HK-2 (cell line): ENCODE data around the gene SLC9A1.

Experiments used
- DNase-seq: peaks from one replicate; pipeline ENCODE4 v3.0.0-alpha.2; 2018; ENCODE audit not compliant: unreplicated experiment

The SLC9A1 gene

DNA sequence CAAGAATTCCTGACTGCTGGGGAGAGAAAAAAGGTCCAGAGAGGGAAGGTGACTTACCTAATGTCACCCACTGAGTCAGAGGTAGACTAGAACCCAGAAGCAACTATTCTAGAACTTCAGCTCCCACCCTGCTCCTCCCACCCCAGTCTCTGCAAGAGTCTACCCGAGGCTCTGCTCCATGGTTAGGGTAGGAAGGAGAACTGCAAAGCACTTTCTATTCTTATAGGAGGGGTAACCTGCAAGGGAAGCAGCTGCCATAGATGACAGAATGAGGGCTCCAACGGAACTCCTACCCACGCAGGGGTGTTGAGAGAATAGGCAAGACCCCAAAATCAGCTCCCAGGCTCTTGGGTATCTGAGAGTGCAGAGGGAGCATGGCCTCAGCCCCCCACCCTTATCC lies 4.3 kb downstream of the SLC9A1 start:
- no peak for DNase-seq

DNA sequence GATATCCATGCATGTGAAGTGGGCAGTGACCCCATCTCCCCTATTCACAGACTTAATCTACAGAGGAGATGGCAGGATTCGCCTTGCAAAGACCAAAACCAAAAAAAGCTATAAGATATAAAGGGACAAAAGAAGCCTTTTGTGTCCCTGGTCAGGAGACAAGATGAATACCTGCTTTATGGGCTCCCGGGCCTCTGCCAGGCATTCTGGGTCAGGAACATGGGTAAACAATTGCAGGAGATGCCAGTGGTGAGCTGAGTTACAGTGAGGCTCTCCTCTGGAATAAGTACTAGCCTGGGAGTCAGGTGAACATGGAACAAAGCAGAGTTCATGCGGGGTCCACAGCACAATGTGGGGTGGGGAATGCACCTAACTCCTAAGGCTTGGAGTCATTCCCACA lies 4.7 kb downstream of the SLC9A1 start:
- DNase-seq: no peak

DNA sequence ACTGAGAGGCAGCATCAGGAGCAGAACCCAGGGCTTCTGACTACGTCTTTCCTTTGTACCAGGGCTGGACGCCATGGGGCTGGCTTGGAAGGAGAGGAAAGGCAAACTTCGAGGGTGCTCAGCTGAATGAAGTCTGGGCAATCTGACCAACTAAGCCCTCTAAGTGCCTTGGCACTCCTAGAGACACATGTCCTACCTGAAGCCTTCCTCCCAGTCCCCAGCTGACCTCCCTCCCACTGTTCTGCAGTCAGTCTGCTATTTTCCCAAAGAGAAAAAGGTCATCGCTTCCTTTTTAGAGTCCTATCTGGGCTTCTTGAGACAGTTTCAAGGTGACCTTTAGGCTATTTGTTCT lies 5.2 kb downstream of the SLC9A1 start:
- DNase-seq: no peak

DNA sequence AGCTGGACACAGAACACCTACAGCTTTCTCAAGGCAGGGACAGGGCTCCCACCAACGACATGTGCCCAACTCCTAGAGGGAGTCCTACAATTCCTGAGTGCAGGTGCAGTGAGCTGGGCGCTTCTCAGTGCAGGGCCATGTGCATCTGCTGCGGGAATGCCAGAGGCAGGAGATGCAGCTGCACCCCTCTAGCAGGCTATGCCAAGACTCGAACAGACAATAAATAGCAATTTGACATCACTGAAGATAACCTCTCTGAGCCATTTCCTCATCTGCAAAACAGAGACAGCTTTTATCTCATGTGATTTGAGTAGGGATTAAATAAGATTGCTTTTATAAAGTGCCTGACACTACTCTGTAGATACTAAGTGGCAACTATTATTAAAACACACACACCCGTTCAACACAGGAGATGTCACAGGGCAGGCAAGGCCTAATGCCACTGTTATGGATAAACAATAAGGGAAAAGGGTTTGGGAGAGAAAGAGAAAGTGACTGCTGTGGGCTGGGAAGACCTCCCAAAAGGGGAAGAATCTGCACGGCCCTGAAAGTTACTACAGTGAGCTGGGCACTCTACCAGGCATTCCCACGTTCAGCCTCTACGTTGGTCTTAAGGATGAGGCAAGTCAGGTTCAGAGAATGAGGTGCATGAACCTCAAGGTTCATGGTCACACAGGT lies 5.7 kb downstream of the SLC9A1 start:
- no peak for DNase-seq

DNA sequence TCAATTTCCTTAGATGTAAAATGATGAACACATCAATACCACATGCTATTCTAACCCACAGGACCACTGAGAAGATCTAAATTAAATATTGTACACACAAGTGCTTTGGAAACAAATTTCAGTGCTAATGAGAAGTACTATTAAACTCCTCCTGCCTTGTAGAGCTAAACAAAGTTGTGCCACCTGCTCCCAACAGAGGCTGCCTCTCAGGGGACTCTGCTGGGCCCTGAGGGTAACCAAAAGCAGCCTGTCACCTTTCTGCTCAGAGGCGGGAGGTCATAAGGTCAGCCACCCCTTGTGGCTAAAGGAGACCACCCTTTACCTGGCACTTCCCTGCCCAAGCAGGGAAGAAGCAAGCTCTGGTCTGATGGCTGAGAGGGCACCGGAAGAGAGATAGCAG lies 6.3 kb downstream of the SLC9A1 start:
- no peak for DNase-seq

- no peak for DNase-seq
Observed at GRCh38 chr1:27147842-27148518, 6.9 kb downstream of the SLC9A1 start.

GRCh38 chr1:27145934-27146354 lies 9.0 kb downstream of the SLC9A1 start:
- peak; percentile 72 for DNase-seq

- DNase-seq: no peak
Observed at GRCh38 chr1:27144920-27145661, 9.8 kb downstream of the SLC9A1 start.

DNA sequence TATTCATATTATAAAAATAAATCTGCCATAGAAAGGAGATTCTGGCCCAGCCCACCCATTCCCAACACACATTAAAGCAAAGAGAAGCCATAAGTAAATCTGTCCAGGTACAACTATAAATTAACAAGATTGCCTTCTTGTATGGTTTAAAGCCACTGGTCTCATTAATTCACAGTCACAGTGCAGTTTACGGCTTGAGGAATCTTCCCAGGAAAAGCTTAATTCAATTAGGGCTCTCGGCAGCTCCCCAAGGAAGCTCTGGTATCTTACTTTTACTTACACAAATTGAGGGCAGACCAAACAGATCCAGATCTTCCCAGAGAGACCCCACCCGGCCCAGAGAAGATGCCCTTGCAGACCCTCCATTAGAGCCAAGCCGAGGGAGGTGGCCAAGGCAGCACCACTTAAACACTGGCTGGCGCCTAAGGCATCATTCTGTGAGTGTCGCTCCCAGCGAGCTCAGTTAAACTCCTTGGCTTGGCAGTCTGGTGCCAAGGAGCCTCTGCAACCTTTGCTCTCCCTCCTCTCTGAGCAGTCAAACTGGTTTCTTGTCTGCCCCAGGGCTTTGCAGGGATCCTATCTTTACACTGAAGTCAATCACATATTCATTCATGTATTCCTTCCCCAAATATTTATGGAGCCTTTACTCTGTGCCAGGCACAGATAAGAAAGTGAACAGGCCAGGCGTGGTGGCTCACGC lies 10.7 kb downstream of the SLC9A1 start:
- DNase-seq: no peak

DNA sequence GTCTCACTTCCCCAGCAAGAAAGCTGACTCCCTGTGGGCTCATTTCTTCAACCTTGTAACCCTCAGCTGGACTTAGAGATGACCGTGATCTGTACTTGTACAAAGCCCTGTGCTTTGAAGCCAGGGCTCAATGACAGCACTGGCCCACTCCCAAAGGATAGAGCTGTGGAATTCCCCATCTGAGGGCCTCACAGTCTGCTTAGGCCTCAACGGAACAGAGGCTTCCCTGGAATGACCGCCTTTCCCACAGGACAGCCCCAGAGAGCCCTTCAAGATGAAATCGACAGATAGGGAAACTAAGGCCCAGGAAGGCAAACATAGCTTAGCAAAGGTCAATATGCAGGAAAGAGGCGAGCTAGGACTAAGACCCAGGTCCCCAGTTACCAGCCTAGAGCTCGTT lies 11.5 kb downstream of the SLC9A1 start:
- no peak for DNase-seq

DNA sequence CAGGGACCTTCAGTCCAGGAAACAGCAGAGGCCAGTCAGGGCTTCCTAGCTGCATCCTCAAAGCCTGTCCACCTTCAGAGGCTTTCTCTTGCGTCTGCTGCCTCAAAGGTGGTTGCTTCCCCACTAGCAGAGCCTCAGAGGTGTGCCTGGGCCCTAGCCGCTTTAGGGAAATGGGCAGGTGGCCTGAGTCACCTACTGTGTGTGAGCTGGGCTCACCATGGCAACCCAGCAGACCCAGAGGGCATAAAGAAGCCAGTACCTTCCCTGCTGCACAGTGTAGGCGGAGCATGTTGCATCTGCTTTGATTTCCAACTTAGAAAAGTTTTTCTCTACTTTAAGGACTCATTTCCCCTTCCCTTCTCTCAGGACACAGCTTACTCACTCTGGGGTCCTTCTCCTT lies 12.5 kb downstream of the SLC9A1 start:
- DNase-seq: no peak

GRCh38 chr1:27141266-27142003 lies 13.5 kb downstream of the SLC9A1 start:
- no peak for DNase-seq

- no peak for DNase-seq
Observed at GRCh38 chr1:27139980-27140379, 14.9 kb downstream of the SLC9A1 start.

DNA sequence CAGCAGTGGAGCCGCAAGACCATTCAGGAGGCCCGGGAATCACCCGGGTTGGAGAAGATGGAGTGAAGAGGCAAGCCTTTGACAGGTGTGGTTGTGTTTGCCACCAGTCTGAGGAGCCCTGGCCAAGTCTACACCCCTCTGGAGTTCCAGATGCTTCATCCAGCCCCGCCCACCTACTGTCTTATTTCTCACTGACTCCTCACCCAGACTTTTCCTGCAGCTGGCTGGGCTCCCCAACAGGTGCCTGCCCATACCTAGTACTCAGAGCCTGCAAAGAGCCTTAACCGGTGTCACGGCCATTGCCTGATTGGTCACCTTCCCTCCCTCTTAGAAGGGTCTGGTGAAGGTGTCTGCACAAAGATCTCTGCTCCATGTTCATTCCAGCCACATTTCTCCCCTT lies 16.0 kb downstream of the SLC9A1 start:
- no peak for DNase-seq

- no peak for DNase-seq
Observed at GRCh38 chr1:27138368-27138767, 16.6 kb downstream of the SLC9A1 start.

DNA sequence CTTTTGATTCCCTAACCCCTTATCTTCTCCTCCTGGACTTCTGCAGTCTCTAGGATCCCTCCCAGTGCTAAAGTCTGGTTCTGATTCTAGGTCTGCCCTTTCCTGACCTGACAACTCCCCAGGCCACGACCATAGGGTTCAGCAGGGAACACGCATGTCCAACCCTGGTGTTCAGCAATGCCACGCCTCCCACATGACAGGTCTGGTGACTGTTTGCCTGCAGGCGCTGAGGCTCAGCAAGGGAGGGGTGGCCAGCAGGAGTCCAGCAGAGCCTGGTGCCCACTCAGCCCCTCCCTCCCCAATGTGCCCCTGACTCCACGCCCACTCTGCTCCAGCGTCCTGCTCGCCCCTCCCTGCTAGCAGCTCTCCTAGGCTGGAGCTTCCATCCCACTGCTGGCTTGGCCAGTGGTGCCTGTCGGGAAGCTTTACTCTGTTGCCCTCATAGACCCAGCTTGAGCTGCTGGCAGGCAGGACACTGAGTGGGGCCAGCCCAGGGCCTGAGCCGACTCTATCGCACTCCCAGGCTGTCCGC lies 17.3 kb downstream of the SLC9A1 start:
- no peak for DNase-seq

- no peak for DNase-seq
Observed at GRCh38 chr1:27136998-27137542, 17.9 kb downstream of the SLC9A1 start.

GRCh38 chr1:27136236-27136551 lies 18.7 kb downstream of the SLC9A1 start:
- no peak for DNase-seq

GRCh38 chr1:27135541-27136235 lies 19.2 kb downstream of the SLC9A1 start:
- DNase-seq: no peak

- DNase-seq: no peak
Observed at GRCh38 chr1:27133991-27134390, 20.9 kb downstream of the SLC9A1 start.

DNA sequence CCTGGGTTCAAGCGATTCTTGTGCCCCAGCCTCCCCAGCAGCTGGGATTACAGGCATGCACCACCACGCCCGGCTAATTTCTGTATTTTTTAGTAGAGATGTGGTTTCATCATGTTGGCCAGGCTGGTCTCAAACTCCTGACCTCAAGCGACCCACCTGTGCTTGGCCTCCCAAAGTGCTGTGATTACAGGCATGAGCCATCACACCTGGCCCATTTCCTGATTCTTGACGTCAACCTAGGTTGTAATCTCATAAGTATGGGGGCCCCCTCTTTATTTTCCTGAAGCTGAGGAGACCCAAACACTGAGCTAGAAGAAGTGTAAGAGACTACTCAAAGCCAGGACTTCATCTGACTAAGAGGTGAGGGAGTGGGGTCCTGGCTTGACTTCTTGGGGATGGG lies 21.8 kb downstream of the SLC9A1 start:
- no peak for DNase-seq
